ENCODE data around the gene CLPSL1.
"Not testable (repeated sequence)": the region's sequence is repeated elsewhere in the genome, so short reads cannot be mapped to it uniquely, and the experiment has no call there.

Gene CLPSL1

DNA sequence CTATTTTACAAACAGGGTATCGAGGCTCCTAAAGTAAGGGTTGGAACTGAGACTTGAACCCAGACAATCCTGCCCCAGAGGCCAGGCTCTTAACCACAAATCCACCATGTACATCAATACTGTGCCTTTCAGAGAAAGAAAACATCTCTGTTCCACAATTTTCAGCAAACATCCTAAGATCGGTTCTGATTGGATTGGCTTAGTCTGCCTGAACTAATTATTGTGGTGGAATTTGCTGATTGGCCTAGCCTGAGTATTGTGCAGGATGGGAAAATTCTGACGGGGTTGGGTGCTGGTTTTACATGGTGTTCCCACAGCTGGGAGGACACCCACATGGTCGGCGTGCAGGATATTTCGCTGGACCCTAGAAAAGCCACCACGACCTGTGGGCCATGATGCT lies at the start of gene CLPSL1:
TSS of gene CLPSL1 (plus strand) at position 301 of the 400 bp plus-strand sequence. CDS start at position 393, 92 bp downstream.
- no peaks in the 10 kb centered on the region for H3K36me3 Mint-ChIP-seq (ENCODE audit: low read depth)
- no peak within 1 kb of the TSS for H3K27ac Mint-ChIP-seq
- H3K4me1 Mint-ChIP-seq: no peaks in the 10 kb centered on the region
- peaks cover 23% of the 10 kb centered on the region for H3K27me3 Mint-ChIP-seq (ENCODE audit: low read depth)
- TF ChIP-seq, protein P1, sequence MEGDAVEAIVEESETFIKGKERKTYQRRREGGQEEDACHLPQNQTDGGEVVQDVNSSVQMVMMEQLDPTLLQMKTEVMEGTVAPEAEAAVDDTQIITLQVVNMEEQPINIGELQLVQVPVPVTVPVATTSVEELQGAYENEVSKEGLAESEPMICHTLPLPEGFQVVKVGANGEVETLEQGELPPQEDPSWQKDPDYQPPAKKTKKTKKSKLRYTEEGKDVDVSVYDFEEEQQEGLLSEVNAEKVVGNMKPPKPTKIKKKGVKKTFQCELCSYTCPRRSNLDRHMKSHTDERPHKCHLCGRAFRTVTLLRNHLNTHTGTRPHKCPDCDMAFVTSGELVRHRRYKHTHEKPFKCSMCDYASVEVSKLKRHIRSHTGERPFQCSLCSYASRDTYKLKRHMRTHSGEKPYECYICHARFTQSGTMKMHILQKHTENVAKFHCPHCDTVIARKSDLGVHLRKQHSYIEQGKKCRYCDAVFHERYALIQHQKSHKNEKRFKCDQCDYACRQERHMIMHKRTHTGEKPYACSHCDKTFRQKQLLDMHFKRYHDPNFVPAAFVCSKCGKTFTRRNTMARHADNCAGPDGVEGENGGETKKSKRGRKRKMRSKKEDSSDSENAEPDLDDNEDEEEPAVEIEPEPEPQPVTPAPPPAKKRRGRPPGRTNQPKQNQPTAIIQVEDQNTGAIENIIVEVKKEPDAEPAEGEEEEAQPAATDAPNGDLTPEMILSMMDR (IDR thresholded peaks at IDR 0.05; ENCODE audit: unreplicated experiment in 3 of 3): no peak
- no peaks in the 10 kb centered on the region for H3K9me3 Mint-ChIP-seq
- H3K4me3 Mint-ChIP-seq: no peak within 1 kb of the TSS

DNA sequence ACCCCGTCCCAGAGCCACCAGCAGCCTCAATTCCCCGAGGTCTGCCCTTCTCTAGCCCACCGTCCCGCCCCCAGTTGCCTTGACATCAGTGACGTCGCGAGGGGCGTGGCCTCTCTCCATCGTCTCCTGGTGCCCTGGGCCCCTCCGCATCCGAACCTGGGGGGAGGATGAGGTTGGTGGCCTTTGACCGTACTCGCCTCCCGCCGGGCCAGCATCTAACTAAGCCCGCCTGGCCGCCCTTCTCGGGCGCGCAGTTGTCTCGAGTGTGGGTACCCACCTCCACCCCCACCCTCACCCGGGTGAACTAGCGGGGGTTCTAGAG lies 49.4 kb upstream of the CLPSL1 start:
- H3K9me3 Mint-ChIP-seq: no peaks in the 10 kb centered on the region
- TF ChIP-seq, protein P1 (IDR thresholded peaks at IDR 0.05; ENCODE audit: unreplicated experiment in 3 of 3): no peak
- peaks cover 35% of the 10 kb centered on the region for H3K4me1 Mint-ChIP-seq
- peak overlapping the region; percentile 98 to 99 (median 99) for H3K27ac Mint-ChIP-seq
- H3K4me3 Mint-ChIP-seq: peak overlapping the region; percentile 88 to 91 (median 91)
- H3K27me3 Mint-ChIP-seq (ENCODE audit: low read depth): peaks cover 3% of the 10 kb centered on the region
- no peaks in the 10 kb centered on the region for H3K36me3 Mint-ChIP-seq (ENCODE audit: low read depth)

GRCh38 chr6:35731736-35732532 lies 48.9 kb upstream of the CLPSL1 start:
- peak overlapping the region; percentile 98 to 99 (median 99) for H3K27ac Mint-ChIP-seq
- H3K4me1 Mint-ChIP-seq: peaks cover 29% of the 10 kb centered on the region

DNA sequence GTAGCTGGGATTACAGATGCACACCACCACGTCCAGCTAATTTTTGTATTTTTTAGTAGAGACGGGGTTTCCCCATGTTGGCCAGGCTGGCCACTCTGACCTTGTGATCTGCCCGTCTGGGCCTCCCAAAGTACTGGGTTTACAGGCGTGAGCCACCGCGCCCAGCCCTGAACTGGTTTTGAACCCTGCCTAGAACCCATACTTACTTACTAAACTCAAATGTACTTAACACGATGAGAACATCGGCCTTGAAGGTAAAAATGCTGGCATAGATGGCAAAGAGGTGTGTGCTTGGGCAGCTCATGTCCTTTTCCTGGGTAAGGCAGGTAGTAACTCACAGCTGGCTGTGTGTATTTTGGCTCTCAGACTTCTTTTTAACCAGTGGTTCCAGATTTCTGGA lies 47.2 kb upstream of the CLPSL1 start:
- Mint-ChIP-seq H3K4me3 (peak overlapping the region in 1 of 3 experiments; percentile 34), H3K9me3 (no peaks in the 10 kb centered on the region), H3K27me3 (ENCODE audit: low read depth) (peaks cover 3% of the 10 kb centered on the region), H3K4me1 (peaks cover 32% of the 10 kb centered on the region), H3K36me3 (ENCODE audit: low read depth) (no peaks in the 10 kb centered on the region), H3K27ac (peak overlapping the region; percentile 37 to 81 (median 59))
- TF ChIP-seq, protein P1 (IDR thresholded peaks at IDR 0.05; ENCODE audit: unreplicated experiment in 3 of 3): no peak

More at GRCh38 chr6:35731736-35732532, 48.9 kb upstream of the CLPSL1 start:
- no peaks in the 10 kb centered on the region for H3K9me3 Mint-ChIP-seq
- TF ChIP-seq, protein P1 (IDR thresholded peaks at IDR 0.05; ENCODE audit: unreplicated experiment in 3 of 3): peak in 1 of 3 experiments; percentile 18
- H3K27me3 Mint-ChIP-seq (ENCODE audit: low read depth): peaks cover 3% of the 10 kb centered on the region
- no peaks in the 10 kb centered on the region for H3K36me3 Mint-ChIP-seq (ENCODE audit: low read depth)
- peak overlapping the region; percentile 88 to 91 (median 91) for H3K4me3 Mint-ChIP-seq

- H3K9me3 Mint-ChIP-seq; H3K36me3 Mint-ChIP-seq (ENCODE audit: low read depth); H3K4me3 Mint-ChIP-seq; H3K27me3 Mint-ChIP-seq (ENCODE audit: low read depth): not testable (repeated sequence)
- Mint-ChIP-seq H3K27ac (peak overlapping the region in 1 of 3 experiments; percentile 81), H3K4me1 (peaks cover 34% of the 10 kb centered on the region)
Measured at GRCh38 chr6:35734319-35734718, 46.5 kb upstream of the CLPSL1 start.

DNA sequence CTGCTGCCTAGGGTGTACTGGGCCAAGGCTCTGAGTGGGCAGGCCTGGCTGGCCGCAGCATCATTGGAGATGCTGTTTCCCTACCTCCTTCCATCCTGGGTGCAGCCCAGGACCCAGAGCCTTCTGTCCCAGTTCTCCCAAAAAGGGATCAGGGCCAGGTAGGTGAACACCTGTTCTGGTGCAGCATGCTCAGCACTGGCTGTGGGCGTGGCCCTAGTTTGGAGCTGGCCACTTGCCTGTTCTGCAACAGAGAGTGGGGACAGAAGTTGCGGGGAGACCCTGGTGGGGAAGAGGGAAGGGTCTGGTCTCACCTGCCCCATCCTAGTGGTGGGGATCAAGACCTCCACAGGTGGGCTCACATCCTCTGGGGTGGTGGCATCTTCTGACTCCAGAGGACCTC lies 45.4 kb upstream of the CLPSL1 start:
- Mint-ChIP-seq H3K4me3 (no peak overlapping the region), H3K27ac (no peak overlapping the region), H3K36me3 (ENCODE audit: low read depth) (no peaks in the 10 kb centered on the region)

More for the DNA sequence above, 45.4 kb upstream of the CLPSL1 start:
- TF ChIP-seq, protein P1 (IDR thresholded peaks at IDR 0.05; ENCODE audit: unreplicated experiment in 3 of 3): no peak
- Mint-ChIP-seq H3K27me3 (ENCODE audit: low read depth) (peaks cover 3% of the 10 kb centered on the region), H3K9me3 (no peaks in the 10 kb centered on the region), H3K4me1 (peaks cover 34% of the 10 kb centered on the region)

All from nephron (organoid).